Activated T-cell treated with anti-CD3 and anti-CD28 coated beads, Interleukin-2, amount 50 U/mL, for 24 hours (primary cell): Measurements from ENCODE around the gene SPEM2.

Experiments
- DNase-seq: peaks from one replicate; pipeline ENCODE4 v3.0.0-alpha.2; 2020
- H3K27ac Mint-ChIP-seq: 2 replicates; pipeline ENCODE4 v1.8.0; 2020; ENCODE audit warnings: mild to moderate bottlenecking, mixed read lengths
- H3K27me3 Mint-ChIP-seq: 2 replicates; pipeline ENCODE4 v1.8.0; 2020; ENCODE audit warnings: mixed read lengths
- H3K36me3 Mint-ChIP-seq: 2 replicates; pipeline ENCODE4 v1.8.0; 2020; ENCODE audit warnings: low read depth, mixed read lengths
- H3K4me1 Mint-ChIP-seq: 2 replicates; pipeline ENCODE4 v1.8.0; 2020; ENCODE audit warnings: low read depth, mixed read lengths
- H3K4me3 Mint-ChIP-seq: 2 replicates; pipeline ENCODE4 v1.8.0; 2020; ENCODE audit warnings: mild to moderate bottlenecking, moderate library complexity, mixed read lengths
- H3K9me3 Mint-ChIP-seq: 2 replicates; pipeline ENCODE4 v1.8.0; 2020; ENCODE audit warnings: mixed read lengths

Gene SPEM2

GRCh38 chr17:7425316-7425715, at the start of gene SPEM2:
TSS of gene SPEM2 (plus strand) at chr17:7425616. CDS start at chr17:7425689, 73 bp downstream.
- no peaks in the 10 kb centered on the region for H3K4me1 Mint-ChIP-seq
- no peaks in the 10 kb centered on the region for H3K9me3 Mint-ChIP-seq
- no peaks in the 10 kb centered on the region for H3K36me3 Mint-ChIP-seq
- DNase-seq = no peak
- H3K27ac Mint-ChIP-seq = no peak within 1 kb of the TSS
- no peak within 1 kb of the TSS for H3K4me3 Mint-ChIP-seq
- H3K27me3 Mint-ChIP-seq = no peaks in the 10 kb centered on the region

DNA sequence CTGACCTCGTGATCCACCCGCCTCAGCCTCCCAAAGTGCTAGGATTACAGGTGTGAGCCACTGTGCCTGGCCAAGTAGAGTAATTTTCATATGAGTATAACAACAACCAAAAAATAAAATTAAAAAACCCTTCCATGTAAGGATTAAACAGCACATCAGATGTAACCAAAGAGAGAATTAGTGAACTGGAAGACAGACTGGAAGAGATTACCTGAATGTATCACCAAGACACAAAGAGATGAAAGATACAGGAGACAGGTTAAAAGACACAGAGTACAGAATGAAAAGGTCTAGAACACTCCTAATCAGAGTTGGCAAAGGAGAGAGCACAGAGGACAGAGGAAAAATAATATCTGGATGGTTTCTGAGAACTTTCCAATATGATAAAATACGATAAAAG, 46.3 kb upstream of the SPEM2 start:
- no peak for DNase-seq
- Mint-ChIP-seq H3K27me3 (peaks cover 42% of the 10 kb centered on the region), H3K4me1 (peaks cover 3% of the 10 kb centered on the region), H3K4me3 (no peak overlapping the region), H3K9me3 (no peaks in the 10 kb centered on the region), H3K36me3 (no peaks in the 10 kb centered on the region), H3K27ac (no peak overlapping the region)

DNA sequence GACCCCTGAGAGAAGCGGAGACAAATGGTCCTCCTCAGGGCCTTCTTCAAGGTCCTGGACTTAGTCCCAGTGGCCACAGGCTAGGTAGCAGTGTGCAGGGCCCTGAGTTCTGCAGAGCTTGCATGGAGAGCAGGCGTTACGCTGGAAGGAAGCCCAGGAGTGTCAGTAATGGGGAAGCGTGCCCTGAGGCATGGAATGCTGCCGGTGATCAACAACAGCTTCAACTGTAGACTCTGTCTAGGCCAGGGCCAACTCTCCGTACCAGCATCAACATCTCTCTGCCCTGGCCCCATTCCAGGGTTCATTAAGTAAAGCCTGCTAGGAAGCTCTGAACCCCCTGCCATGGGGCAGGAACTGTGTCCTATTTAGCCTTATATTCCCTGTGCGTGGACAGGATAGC, 45.1 kb upstream of the SPEM2 start:
- Mint-ChIP-seq H3K9me3 (no peaks in the 10 kb centered on the region), H3K4me1 (peaks cover 10% of the 10 kb centered on the region), H3K4me3 (no peak overlapping the region), H3K27ac (no peak overlapping the region), H3K36me3 (no peaks in the 10 kb centered on the region), H3K27me3 (peaks cover 42% of the 10 kb centered on the region)
- DNase-seq = no peak

DNA sequence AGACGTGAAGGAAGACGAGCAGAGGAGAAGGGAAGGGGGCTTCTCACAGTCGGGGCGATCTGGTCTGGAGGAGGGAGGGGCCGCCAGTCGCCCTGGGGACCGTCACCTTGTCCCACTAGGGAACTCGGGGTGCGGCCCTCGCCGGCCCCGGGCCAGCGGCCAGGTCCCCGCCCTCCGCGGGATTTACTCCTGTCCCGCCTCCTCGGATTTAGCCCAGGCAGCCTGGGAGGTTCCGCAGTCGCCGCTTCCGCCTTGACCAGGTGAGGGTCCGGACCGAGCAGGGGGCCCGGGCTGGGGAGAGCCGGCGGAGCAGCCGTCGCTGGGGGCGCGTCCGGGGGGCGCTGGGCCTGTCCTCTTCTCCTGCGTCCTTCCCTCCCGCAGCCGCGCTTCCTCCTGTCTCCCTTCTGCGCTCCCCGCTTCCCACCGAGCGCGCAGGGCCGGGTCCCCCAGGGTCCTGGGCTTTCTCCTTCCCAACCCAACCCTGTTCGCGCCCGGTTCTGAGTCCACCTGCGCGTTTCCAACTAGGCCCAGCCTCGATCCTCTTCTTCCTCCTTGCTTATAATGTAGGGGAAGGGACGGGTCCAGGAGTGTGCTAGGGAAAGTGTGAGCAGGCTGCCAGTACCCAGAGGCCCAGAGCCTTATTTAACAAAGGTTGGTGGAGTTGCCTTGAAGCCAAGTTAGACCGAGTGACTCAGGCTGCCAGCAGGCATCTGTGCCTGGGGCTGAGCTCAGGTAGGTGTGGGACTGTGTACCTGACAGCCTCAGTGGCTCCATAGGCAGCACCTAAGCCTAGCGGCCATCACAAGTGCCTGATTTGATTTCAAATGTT, 44.3 kb upstream of the SPEM2 start, which contains the start of gene TNK1:
TSS of gene TNK1 (plus strand) at position 235 of the 829 bp plus-strand sequence. CDS start 1,838 bp downstream, outside the sequence.
- Mint-ChIP-seq H3K9me3 (no peaks in the 10 kb centered on the region), H3K27ac (peak within 1 kb of the TSS; percentile 40), H3K4me3 (no peak within 1 kb of the TSS), H3K36me3 (no peaks in the 10 kb centered on the region), H3K27me3 (peaks cover 42% of the 10 kb centered on the region), H3K4me1 (peaks cover 10% of the 10 kb centered on the region)
- DNase-seq = no peak

GRCh38 chr17:7382901-7383300, 42.5 kb upstream of the SPEM2 start:
- Mint-ChIP-seq H3K9me3 (no peaks in the 10 kb centered on the region), H3K27ac (no peak overlapping the region), H3K27me3 (peaks cover 35% of the 10 kb centered on the region), H3K4me3 (no peak overlapping the region), H3K36me3 (peaks cover 12% of the 10 kb centered on the region), H3K4me1 (peaks cover 10% of the 10 kb centered on the region)
- no peak for DNase-seq

- no peak for DNase-seq
- Mint-ChIP-seq H3K27ac (no peak overlapping the region), H3K36me3 (peaks cover 16% of the 10 kb centered on the region), H3K9me3 (no peaks in the 10 kb centered on the region), H3K27me3 (peaks cover 35% of the 10 kb centered on the region), H3K4me1 (peaks cover 10% of the 10 kb centered on the region), H3K4me3 (peak overlapping the region; percentile 10)
Measured at GRCh38 chr17:7383371-7383741, 42.1 kb upstream of the SPEM2 start.

DNA sequence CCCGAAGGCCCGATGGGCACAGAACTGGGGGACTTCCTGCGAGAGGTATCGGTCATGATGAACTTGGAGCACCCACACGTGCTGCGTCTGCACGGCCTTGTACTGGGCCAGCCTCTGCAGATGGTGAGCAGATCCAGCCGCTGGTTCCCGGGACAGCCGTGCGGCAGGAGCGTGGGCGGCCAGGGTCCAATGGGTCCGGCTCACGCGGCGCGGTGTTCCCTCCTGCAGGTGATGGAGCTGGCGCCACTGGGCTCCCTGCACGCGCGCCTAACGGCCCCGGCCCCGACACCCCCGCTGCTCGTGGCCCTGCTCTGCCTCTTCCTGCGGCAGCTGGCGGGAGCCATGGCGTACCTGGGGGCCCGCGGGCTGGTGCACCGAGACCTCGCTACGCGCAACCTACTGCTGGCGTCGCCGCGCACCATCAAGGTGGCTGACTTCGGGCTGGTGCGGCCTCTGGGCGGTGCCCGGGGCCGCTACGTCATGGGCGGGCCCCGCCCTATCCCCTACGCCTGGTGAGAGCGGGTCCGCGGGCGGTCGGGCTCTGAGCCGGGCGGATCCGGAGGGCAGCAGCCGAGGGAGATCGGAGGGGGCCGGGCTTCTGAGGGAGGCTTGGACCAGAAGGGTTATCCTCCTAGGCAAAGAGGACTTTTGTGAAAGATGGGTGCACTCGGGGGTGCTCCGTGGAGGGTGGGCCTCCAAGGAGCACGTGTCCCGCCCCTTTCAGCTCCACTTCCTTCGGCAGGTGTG, 41.5 kb upstream of the SPEM2 start:
- Mint-ChIP-seq H3K4me1 (peaks cover 10% of the 10 kb centered on the region), H3K4me3 (peak overlapping the region; percentile 78), H3K36me3 (peaks cover 22% of the 10 kb centered on the region), H3K27ac (peak overlapping the region; percentile 85), H3K9me3 (no peaks in the 10 kb centered on the region), H3K27me3 (peaks cover 35% of the 10 kb centered on the region)
- peak; percentile 91 for DNase-seq

- Mint-ChIP-seq H3K9me3 (no peaks in the 10 kb centered on the region), H3K4me1 (peaks cover 10% of the 10 kb centered on the region), H3K27ac (peak overlapping the region; percentile 85), H3K36me3 (peaks cover 29% of the 10 kb centered on the region), H3K27me3 (peaks cover 28% of the 10 kb centered on the region), H3K4me3 (peak overlapping the region; percentile 78)
- DNase-seq = no peak
Measured at GRCh38 chr17:7384489-7385081, 40.8 kb upstream of the SPEM2 start.

- no peak overlapping the region for H3K27ac Mint-ChIP-seq
Measured at GRCh38 chr17:7388856-7389255, 36.6 kb upstream of the SPEM2 start.

DNA sequence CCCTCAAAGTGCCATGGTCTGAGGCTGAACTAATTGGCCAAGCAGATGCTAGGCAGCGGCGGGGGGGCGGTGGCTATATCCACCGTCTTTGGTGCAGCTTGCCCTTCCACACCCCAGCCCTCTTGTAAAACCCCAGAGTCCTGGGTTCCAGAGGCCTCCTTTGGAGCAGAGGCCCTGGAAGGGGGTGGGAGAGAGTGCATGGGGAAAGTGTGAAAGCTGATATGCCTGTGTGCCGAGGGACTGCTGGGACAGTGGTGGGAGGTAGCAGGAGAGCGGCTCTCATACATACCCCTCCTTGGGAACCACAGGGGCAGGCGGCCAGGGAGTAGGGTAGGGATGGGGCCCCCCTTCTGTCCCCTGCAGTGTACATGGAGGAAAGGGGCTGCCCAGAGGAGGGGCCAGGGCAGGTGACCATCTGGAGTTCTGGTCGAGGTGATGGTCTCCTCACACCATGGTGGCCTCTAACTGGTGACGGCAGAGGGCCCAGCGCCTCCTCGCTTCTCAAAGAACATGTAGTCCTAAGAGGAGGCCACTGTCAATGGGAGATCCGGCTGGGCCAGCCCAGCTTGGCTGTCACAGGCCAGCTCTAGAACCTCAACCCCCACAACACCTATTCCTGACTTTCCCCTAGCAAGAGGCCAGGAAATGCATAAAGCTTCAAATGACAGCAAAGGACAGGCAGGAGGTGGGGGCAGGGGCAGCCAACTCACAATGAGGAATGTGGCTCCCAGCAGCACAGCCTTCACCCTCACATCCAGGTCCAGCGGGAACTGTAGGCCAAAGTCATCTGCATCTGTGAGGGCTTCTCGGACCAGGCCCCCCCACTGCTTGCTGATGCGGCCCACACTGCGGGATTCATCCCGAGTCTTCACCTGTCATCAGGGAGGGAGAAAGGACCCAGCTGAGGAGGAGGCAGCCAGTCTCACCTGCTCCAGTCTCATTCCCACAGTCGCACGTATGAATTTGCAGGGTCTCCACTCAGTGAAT, 35.2 kb upstream of the SPEM2 start:
- Mint-ChIP-seq H3K4me1 (peaks cover 31% of the 10 kb centered on the region), H3K27ac (peak overlapping the region; percentile 4), H3K27me3 (no peaks in the 10 kb centered on the region), H3K36me3 (peaks cover 71% of the 10 kb centered on the region), H3K4me3 (no peak overlapping the region), H3K9me3 (no peaks in the 10 kb centered on the region)
- DNase-seq = no peak

More at GRCh38 chr17:7388856-7389255, 36.6 kb upstream of the SPEM2 start:
- H3K9me3 Mint-ChIP-seq = no peaks in the 10 kb centered on the region
- peaks cover 33% of the 10 kb centered on the region for H3K4me1 Mint-ChIP-seq
- no peak for DNase-seq
- H3K36me3 Mint-ChIP-seq = peaks cover 65% of the 10 kb centered on the region
- no peak overlapping the region for H3K4me3 Mint-ChIP-seq
- H3K27me3 Mint-ChIP-seq = no peaks in the 10 kb centered on the region

GRCh38 chr17:7391307-7391706, 34.1 kb upstream of the SPEM2 start:
- H3K36me3 Mint-ChIP-seq = peaks cover 71% of the 10 kb centered on the region
- no peaks in the 10 kb centered on the region for H3K9me3 Mint-ChIP-seq
- no peak overlapping the region for H3K4me3 Mint-ChIP-seq
- DNase-seq = no peak
- peaks cover 31% of the 10 kb centered on the region for H3K4me1 Mint-ChIP-seq
- H3K27ac Mint-ChIP-seq = peak overlapping the region; percentile 74
- H3K27me3 Mint-ChIP-seq = no peaks in the 10 kb centered on the region

- peaks cover 31% of the 10 kb centered on the region for H3K4me1 Mint-ChIP-seq
- DNase-seq = no peak
- peaks cover 59% of the 10 kb centered on the region for H3K36me3 Mint-ChIP-seq
- peak overlapping the region; percentile 79 for H3K27ac Mint-ChIP-seq
- no peaks in the 10 kb centered on the region for H3K9me3 Mint-ChIP-seq
- H3K4me3 Mint-ChIP-seq = peak overlapping the region; percentile 97
- H3K27me3 Mint-ChIP-seq = no peaks in the 10 kb centered on the region
Measured at GRCh38 chr17:7392696-7393612, 32.5 kb upstream of the SPEM2 start.
